GM18861 (cell line): Measurements from ENCODE around the gene SMS.

Experiments
- ATAC-seq: cut with Tn5 transposase; IDR thresholded peaks from one replicate; pipeline ENCODE4 v1.9.1; 2021; ENCODE audit not compliant: unreplicated experiment

SMS gene

GRCh38 chrX:21940356-21940829, at the start of gene SMS:
TSS of gene SMS (plus strand) at chrX:21940709. CDS start at chrX:21940825, 116 bp downstream.
- peak; percentile 52 for ATAC-seq

- ATAC-seq = no peak
Observed at GRCh38 chrX:21905313-21905712, 35.2 kb upstream of the SMS start.

GRCh38 chrX:21905953-21906352, 34.6 kb upstream of the SMS start:
- no peak for ATAC-seq

GRCh38 chrX:21907260-21907659, 33.2 kb upstream of the SMS start:
- no peak for ATAC-seq

- no peak for ATAC-seq
Observed at GRCh38 chrX:21911481-21911880, 29.0 kb upstream of the SMS start.

GRCh38 chrX:21912220-21912619, 28.3 kb upstream of the SMS start:
- no peak for ATAC-seq

GRCh38 chrX:21912989-21913388, 27.5 kb upstream of the SMS start:
- no peak for ATAC-seq

- no peak for ATAC-seq
Observed at GRCh38 chrX:21926116-21926515, 14.4 kb upstream of the SMS start.

- ATAC-seq = peak; percentile 92
Observed at GRCh38 chrX:21926527-21927278, 13.8 kb upstream of the SMS start.

- ATAC-seq = no peak
Observed at GRCh38 chrX:21929209-21929608, 11.3 kb upstream of the SMS start.

- no peak for ATAC-seq
Observed at GRCh38 chrX:21930986-21931385, 9.5 kb upstream of the SMS start.

GRCh38 chrX:21932292-21933002, 8.1 kb upstream of the SMS start:
- no peak for ATAC-seq

- no peak for ATAC-seq
Observed at GRCh38 chrX:21933077-21933476, 7.4 kb upstream of the SMS start.

GRCh38 chrX:21934414-21934813, 6.1 kb upstream of the SMS start:
- ATAC-seq = no peak

GRCh38 chrX:21939906-21940305, 603 bp upstream of the SMS start:
- ATAC-seq = no peak

GRCh38 chrX:21943460-21944135, 3.1 kb downstream of the SMS start:
- ATAC-seq = no peak

GRCh38 chrX:21944136-21944615, 3.7 kb downstream of the SMS start:
- no peak for ATAC-seq

- ATAC-seq = no peak
Observed at GRCh38 chrX:21946925-21947641, 6.6 kb downstream of the SMS start.

- ATAC-seq = no peak
Observed at GRCh38 chrX:21947671-21948070, 7.2 kb downstream of the SMS start.

GRCh38 chrX:21948897-21949578, 8.5 kb downstream of the SMS start:
- ATAC-seq = no peak
